GM12878 (cell line): ENCODE data around the gene MAPKAP1. TPM values are rescaled to one million over a fixed set of nuclear protein-coding genes. Genes with fewer than 3 reads are reported as not detected.

Source experiments
- ATAC-seq: fragments of 200-7000 bp; cut with Tn5 transposase; 3 replicates; pipeline ENCODE4 v1.9.1; 2020; ENCODE audit warnings: mild to moderate bottlenecking, moderate library complexity
- BruUV-seq: library from RNA; stranded (reverse); fragments of 400-500 nt; replicated peaks from 2 replicates; lab custom pipeline; 2021; lab: Mats Ljungman, UMichigan
- CTCF ChIA-PET: fragments of 300-600 bp; sonication (Branson Sonifier 250); formaldehyde crosslinking; extraction: SDS; loops from one replicate; lab custom pipeline; 2021; ENCODE audit warnings: inconsistent platforms; lab: Yijun Ruan, JAX
- POLR2A ChIA-PET: fragments of 350-600 bp; formaldehyde crosslinking; extraction: SDS; loops from one replicate; lab custom pipeline; 2021; ENCODE audit warnings: inconsistent platforms; lab: Charles Lee
- RAD21 ChIA-PET: fragments of 300-600 bp; sonication (Branson Sonifier 250); formaldehyde crosslinking; loops from one replicate; lab custom pipeline; 2023; ENCODE audit warnings: antibody characterized with exemption; ENCODE audit not compliant: unreplicated experiment; lab: Charles Lee
- SMC1A ChIA-PET: fragments of 300-600 bp; sonication (Branson Sonifier 250); formaldehyde crosslinking; loops from one replicate; lab custom pipeline; 2023; ENCODE audit not compliant: unreplicated experiment, uncharacterized antibody; lab: Charles Lee
- DNase-seq: peaks from one replicate; pipeline ENCODE4 v3.0.0-alpha.2; 2011; ENCODE audit warnings: low read depth, low spot score
- FAIRE-seq: peaks from 3 replicates; lab custom pipeline; 2011; peaks lifted over from hg19 to GRCh38; lab: Jason Lieb, UNC
- H2AFZ ChIP-seq: 2 replicates; pipeline ENCODE4 v1.6.0; 2011; ENCODE audit warnings: low read depth, low read length, control low read depth; ENCODE audit not compliant: control insufficient read depth
- H3K27ac ChIP-seq: 2 replicates; pipeline ENCODE4 v1.5.1; 2011; ENCODE audit warnings: control low read depth; ENCODE audit not compliant: control insufficient read depth, insufficient read depth
- H3K27me3 ChIP-seq, 2 experiments: replicated peaks in 1 of 2; 2 replicates each; pipeline versions ENCODE4 v1.6.0 to v1.6.1; 2011; ENCODE audit warnings: low read length in 1 of 2; ENCODE audit not compliant: control insufficient read depth in 2 of 2, insufficient read depth in 2 of 2
- H3K36me3 ChIP-seq, 2 experiments: 2 replicates each; pipeline ENCODE4 v1.5.1; 2011; ENCODE audit warnings: low read length in 1 of 2; ENCODE audit not compliant: control insufficient read depth in 2 of 2, insufficient read depth in 2 of 2
- H3K4me1 ChIP-seq: 2 replicates; pipeline ENCODE4 v1.6.1; 2011; ENCODE audit warnings: mild to moderate bottlenecking, low read length, moderate library complexity, mixed read lengths; ENCODE audit not compliant: control insufficient read depth, insufficient read depth
- H3K4me2 ChIP-seq: 2 replicates; pipeline ENCODE4 v1.6.0; 2011; ENCODE audit warnings: control low read depth; ENCODE audit not compliant: control insufficient read depth, insufficient read depth
- H3K4me3 ChIP-seq: fragments of 200-600 bp; sonication (generic); 2 replicates; pipeline ENCODE4 v1.5.1; 2016
- H3K79me2 ChIP-seq: 2 replicates; pipeline ENCODE4 v1.6.0; 2011; ENCODE audit warnings: low read length; ENCODE audit not compliant: control insufficient read depth, insufficient read depth
- H3K9ac ChIP-seq: 2 replicates; pipeline ENCODE4 v1.8.0; 2011; ENCODE audit warnings: low read length, control low read depth, mixed read lengths; ENCODE audit not compliant: control insufficient read depth, insufficient read depth
- H3K9me3 ChIP-seq: replicated peaks from 3 replicates; pipeline ENCODE4 v1.5.1; 2011; ENCODE audit warnings: mild to moderate bottlenecking, low read length; ENCODE audit not compliant: control insufficient read depth, insufficient read depth
- H4K20me1 ChIP-seq: 2 replicates; pipeline ENCODE4 v1.6.0; 2011; ENCODE audit not compliant: control insufficient read depth, insufficient read depth
- BACH1 ChIP-seq: fragments of 450-650 bp; IDR thresholded peaks from 2 replicates; pipeline ENCODE4 v1.6.1; 2017; ENCODE audit warnings: mild to moderate bottlenecking, borderline replicate concordance
- E2F8 ChIP-seq: fragments of 450-650 bp; IDR thresholded peaks from 2 replicates; pipeline ENCODE4 v1.6.1; 2018; ENCODE audit warnings: mild to moderate bottlenecking, low read depth, moderate library complexity; ENCODE audit not compliant: partially characterized antibody
- FOXM1 ChIP-seq: IDR thresholded peaks from 2 replicates; pipeline ENCODE4 v1.6.1; 2012; ENCODE audit warnings: low read depth, mild to moderate bottlenecking, inconsistent platforms, low read length, moderate library complexity
- GABPA ChIP-seq: IDR thresholded peaks from 2 replicates; pipeline ENCODE4 v1.6.1; 2014; ENCODE audit warnings: antibody characterized with exemption, low read depth, mild to moderate bottlenecking, inconsistent platforms
- HCFC1 ChIP-seq: fragments of 150-350 bp; IDR thresholded peaks from 2 replicates; pipeline ENCODE4 v1.6.1; 2014; ENCODE audit warnings: low read length
- IKZF1 ChIP-seq: fragments of 450-650 bp; conservative IDR thresholded peaks from 2 replicates; pipeline ENCODE4 v1.6.1; 2017; ENCODE audit warnings: antibody characterized with exemption, mild to moderate bottlenecking
- LARP7 ChIP-seq: fragments of 450-650 bp; IDR thresholded peaks from 2 replicates; pipeline ENCODE4 v1.6.1; 2017; ENCODE audit warnings: mild to moderate bottlenecking
- NR2F1 ChIP-seq: fragments of 450-650 bp; conservative IDR thresholded peaks from 2 replicates; pipeline ENCODE4 v1.6.1; 2017; ENCODE audit warnings: mild to moderate bottlenecking
- SIX5 ChIP-seq: IDR thresholded peaks from 2 replicates; pipeline ENCODE4 v1.6.1; 2011; ENCODE audit warnings: mild to moderate bottlenecking, low read depth, low read length, moderate library complexity; ENCODE audit not compliant: severe bottlenecking
- SPI1 ChIP-seq: IDR thresholded peaks from 2 replicates; pipeline ENCODE4 v1.6.1; 2011; ENCODE audit warnings: low read depth, mild to moderate bottlenecking, low read length, moderate library complexity, borderline replicate concordance; ENCODE audit not compliant: insufficient read depth
- SREBF1 ChIP-seq: IDR thresholded peaks from 2 replicates; pipeline ENCODE4 v1.6.1; 2012; ENCODE audit warnings: mild to moderate bottlenecking, low read length
- STAT1 ChIP-seq: fragments of 450-650 bp; conservative IDR thresholded peaks from 2 replicates; pipeline ENCODE4 v1.6.1; 2014; ENCODE audit warnings: antibody characterized with exemption, mild to moderate bottlenecking
- TCF12 ChIP-seq: IDR thresholded peaks from 2 replicates; pipeline ENCODE4 v1.6.1; 2011; ENCODE audit warnings: low read depth, mild to moderate bottlenecking, low read length
- TCF7 ChIP-seq: IDR thresholded peaks from 2 replicates; pipeline ENCODE4 v1.6.1; 2014; ENCODE audit warnings: antibody characterized with exemption, borderline replicate concordance
- ZBTB33 ChIP-seq: fragments of 450-650 bp; IDR thresholded peaks from 2 replicates; pipeline ENCODE4 v1.6.1; 2017; ENCODE audit warnings: mild to moderate bottlenecking
- ZNF592 ChIP-seq: fragments of 450-650 bp; IDR thresholded peaks from 2 replicates; pipeline ENCODE4 v1.6.1; 2017; ENCODE audit warnings: mild to moderate bottlenecking, moderate library complexity
- WGBS: methylation state at CpG from one replicate; pipeline ENCODE4 v1.1.6; 2016; ENCODE audit warnings: low lambda C conversion rate; ENCODE audit not compliant: insufficient replicate concordance, insufficient coverage; ENCODE audit errors: missing lambda C conversion rate; 5-methylcytosine and 5-hydroxymethylcytosine counted together
- in situ Hi-C: fragments of 300-500 bp; cut with MboI; formaldehyde crosslinking; loops from 9 replicates; pipeline ENCODE4 v1.14.3; 2018; ENCODE audit warnings: mixed read lengths
- intact Hi-C: fragments of 100-400 bp; cut with micrococcal nuclease; formaldehyde crosslinking; loops from one replicate; pipeline ENCODE4 v1.14.2; 2022; ENCODE audit not compliant: unreplicated experiment
- polyA plus RNA-seq, 11 experiments: library from polyadenylated mRNA; depleted of rRNA in 4 of 11; unstranded in 6 of 11; stranded (reverse) in 5 of 11; fragments of >200 nt; fragmentation: Nextera tagmentation in 4 of 11; fragmentation: Illumina TruSeq in 1 of 11; extraction: Ambion mirVana in 4 of 11; extraction: Trizol in 1 of 11; gene quantifications; 1 replicate in 1 of 11; 2 replicates in 10 of 11; pipeline versions ENCODE4 v1.2.1 to v1.2.3, GENCODE V29; 2011 to 2016; ENCODE audit warnings: inconsistent platforms in 2 of 11, missing spikeins in 2 of 11, low read depth in 1 of 11
- total RNA-seq, 4 experiments: library from RNA; depleted of rRNA in 3 of 4; stranded (reverse); fragments of >200 nt in 3 of 4; fragmentation: Illumina TruSeq in 1 of 4; extraction: Trizol in 1 of 4; gene quantifications; 2 replicates each; pipeline versions ENCODE4 v1.2.1 to v1.2.3, GENCODE V29; 2013 to 2021

Gene MAPKAP1
- total and polyA plus RNA-seq, 10 of the 15 experiments (the other 5 are each of a cell fraction or from before 2014, with no cell fraction given) = 5.1 to 188 (median 105) TPM

- ChIA-PET CTCF (no interaction called here), POLR2A (no interaction called here), RAD21 (no interaction called here), SMC1A (interaction anchor here (1.0 to 1.1 kb wide), 2 partner anchors 16 kb away, joined by 3 to 6 read pairs; no protein-coding TSS in a partner anchor)
- Histone ChIP-seq H3K4me1 (no peaks in the 10 kb centered on the region), H4K20me1 (no peaks in the 10 kb centered on the region), H3K4me3 (no peak overlapping the region), H3K27ac (no peak overlapping the region), H3K9ac (no peak overlapping the region), H3K27me3 (no peaks in the 10 kb centered on the region), H3K9me3 (no peaks in the 10 kb centered on the region), H3K36me3 (peaks cover 7 to 17% of the 10 kb centered on the region in 2 experiments; a peak in 3 of 4 replicates), H3K79me2 (no peaks in the 10 kb centered on the region), H3K4me2 (no peak overlapping the region), H2AFZ (no peak overlapping the region)
- DNase-seq = no peak
- WGBS = 96% methylated on average over 14 of the region's 14 CpGs
- intact Hi-C loops = no loop called here
- no peak for ATAC-seq
- no peak for FAIRE-seq
- no TSS peak for BruUV-seq
- in situ Hi-C loops = no loop called here
- TF ChIP-seq SPI1 (no peak), HCFC1 (no peak), ZBTB33 (no peak), IKZF1 (no peak), LARP7 (no peak), GABPA (no peak), E2F8 (no peak), SREBF1 (no peak), TCF12 (no peak), ZNF592 (no peak), NR2F1 (no peak), TCF7 (no peak), FOXM1 (no peak), STAT1 (no peak), BACH1 (no peak), SIX5 (no peak)
These were observed 236.0 kb downstream of the MAPKAP1 start for GRCh38 chr9:125470767-125471580.
